Measurements from ENCODE around the gene APOL2.
A peak's percentile ranks its signal among the peaks of the same experiment; 100 is the strongest.
"Not testable (repeated sequence)": the region's sequence is repeated elsewhere in the genome, so short reads cannot be mapped to it uniquely, and the experiment has no call there.

APOL2 gene

GRCh38 chr22:36245805-36246356 lies 6.6 kb upstream of the APOL2 start:
- DNase-seq (ENCODE audit: low read depth, low spot score), result no peak

DNA sequence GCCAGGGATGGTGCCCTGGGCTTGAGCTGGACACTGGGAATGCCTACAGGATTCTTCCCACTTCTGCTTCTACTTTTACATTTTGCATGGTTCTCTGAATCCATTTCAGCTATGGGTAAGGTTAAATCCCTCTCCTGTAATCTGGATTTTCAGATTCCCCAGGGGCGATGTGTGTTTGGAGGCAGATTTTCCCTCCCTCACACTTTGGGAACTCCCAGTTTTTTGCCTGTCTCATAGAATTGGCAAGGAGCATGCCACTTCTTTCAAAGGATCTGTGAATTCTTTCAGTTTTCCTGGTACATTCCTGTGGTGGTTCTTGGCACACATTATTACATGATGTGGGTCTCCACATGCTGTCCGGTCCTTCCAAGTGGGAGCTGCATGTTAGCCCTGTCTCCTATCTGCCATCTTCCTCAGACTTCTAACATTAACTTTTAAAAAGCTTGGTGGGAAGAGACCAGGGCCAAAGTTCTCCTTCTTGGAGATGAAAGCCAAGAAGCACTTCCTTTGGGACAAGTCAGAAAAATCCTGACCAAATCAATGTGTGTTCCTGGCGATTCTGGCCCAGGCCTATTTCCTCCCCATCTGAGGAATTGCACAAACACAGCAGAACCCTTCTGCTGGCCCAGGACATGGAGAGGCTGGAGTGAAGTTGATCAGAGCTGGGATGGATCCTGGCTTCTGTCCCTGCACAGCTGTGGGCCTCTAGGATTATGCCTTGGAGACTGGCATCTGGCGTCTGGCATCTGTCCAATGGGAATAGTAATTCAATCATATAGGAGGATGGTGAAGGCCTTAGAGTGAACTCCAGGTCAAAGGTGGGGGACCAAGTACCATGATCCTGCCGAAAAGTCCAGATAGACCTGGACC lies 5.4 kb upstream of the APOL2 start:
- no peak for DNase-seq (ENCODE audit: low read depth, low spot score)
- H3K27ac ChIP-seq, result no peak overlapping the region

More at GRCh38 chr22:36245805-36246356, 6.6 kb upstream of the APOL2 start:
- no peak overlapping the region for H3K27ac ChIP-seq

- H3K27ac ChIP-seq, result no peak overlapping the region
- DNase-seq (ENCODE audit: low read depth, low spot score), result no peak
These were observed 4.7 kb upstream of the APOL2 start for GRCh38 chr22:36243986-36244385.

DNA sequence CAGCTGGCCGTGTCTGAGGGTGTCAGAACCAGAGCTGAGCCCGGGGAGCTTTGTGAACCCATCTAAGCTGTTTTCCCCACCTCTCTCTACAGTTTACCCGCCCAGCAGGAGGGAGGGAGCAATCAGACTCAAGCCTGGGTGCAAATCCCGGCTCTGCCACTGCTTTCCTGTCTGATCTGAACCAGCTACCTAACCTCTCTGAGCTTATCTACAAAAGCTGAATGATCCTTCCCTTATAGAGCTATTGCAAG lies 252 bp downstream of the APOL2 start:
- no peak for DNase-seq (ENCODE audit: low read depth, low spot score)
- peak overlapping the region; percentile 73 for H3K27ac ChIP-seq

DNA sequence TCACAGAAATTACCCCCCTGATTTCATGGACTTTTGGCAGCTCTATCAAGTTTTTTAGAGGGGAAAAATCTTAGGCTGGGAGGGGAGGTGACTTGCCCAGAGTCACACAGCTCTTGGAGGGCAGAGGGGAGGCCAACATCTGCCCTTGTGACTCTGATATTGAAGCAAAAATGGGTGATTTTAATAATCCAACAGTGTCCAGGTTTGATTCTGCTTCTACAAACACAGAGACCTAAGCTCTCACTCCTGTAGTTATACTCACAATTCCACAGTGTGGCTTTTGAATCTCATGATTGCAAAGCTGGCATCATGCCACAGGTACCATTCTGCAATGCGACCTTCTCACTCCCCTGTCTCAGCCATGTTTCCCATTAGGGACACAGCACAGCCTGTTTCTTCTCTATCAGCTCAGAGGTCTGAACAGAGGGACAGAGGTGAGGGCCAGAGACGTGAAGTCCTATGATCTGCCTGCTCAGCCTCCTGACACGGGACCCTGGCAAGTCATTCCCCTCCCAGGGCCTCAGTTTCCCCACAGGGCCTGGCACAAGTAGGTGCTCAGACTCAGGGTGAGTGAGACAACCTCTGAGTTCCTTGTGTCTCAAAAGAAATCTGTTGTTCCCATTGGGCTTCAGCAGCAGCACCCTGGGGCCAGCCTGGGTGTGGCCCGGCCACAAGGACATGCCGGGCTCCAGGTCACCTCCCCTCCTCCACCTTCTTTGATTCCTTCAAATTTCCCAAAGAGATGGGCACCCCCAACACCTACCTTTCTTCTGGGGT lies 766 bp downstream of the APOL2 start:
- peak overlapping the region; percentile 73 for H3K27ac ChIP-seq
- DNase-seq (ENCODE audit: low read depth, low spot score), result no peak

- H3K27ac ChIP-seq, result peak overlapping the region; percentile 73
- DNase-seq (ENCODE audit: low read depth, low spot score), result no peak
These were observed 1.6 kb downstream of the APOL2 start for GRCh38 chr22:36237462-36238372.

DNA sequence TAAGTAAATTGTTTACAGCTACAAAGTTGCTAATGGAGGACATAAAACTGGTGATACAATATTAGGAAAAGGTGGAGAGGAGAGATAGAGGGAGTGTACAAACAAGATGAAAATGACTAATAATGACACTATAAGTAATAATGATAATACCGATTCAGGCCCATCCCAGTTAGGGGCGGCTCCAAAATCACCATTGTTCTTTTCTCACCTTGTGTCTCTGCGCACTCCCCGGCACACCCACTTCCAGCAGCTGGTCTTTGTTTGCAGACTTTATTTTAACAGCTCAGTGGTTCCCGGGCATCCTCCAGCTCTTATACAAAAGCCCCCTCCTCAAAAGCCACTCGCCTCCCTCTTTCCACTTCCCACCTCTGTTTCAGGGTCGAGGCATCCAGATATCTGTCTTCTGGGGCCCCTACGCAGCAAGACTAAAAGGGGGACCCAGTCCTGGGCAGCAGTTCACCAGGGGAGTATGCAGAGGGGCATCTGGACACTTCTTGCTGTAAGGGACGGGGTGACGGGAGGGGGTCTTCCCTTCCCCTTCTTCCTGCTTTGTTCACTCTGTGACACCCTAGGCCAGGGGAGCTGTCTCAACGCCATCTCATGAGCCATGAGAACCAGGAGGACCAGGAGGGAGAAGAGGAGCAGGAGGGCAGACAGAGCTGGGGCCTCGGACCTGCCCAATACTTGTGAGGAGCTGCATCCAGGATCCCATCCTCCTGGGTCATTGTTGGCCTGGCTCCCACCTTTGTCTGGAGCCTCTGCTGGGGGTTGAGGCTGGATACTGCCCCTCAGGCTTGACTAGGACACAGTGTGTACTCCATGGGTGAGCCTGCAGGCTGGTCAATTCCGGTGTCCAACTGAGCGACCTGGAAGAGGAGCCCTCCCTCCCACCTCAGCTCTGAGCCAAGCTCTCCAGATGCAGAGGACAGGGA lies 2.7 kb downstream of the APOL2 start:
- H3K27ac ChIP-seq, result no peak overlapping the region
- DNase-seq (ENCODE audit: low read depth, low spot score), result no peak

DNA sequence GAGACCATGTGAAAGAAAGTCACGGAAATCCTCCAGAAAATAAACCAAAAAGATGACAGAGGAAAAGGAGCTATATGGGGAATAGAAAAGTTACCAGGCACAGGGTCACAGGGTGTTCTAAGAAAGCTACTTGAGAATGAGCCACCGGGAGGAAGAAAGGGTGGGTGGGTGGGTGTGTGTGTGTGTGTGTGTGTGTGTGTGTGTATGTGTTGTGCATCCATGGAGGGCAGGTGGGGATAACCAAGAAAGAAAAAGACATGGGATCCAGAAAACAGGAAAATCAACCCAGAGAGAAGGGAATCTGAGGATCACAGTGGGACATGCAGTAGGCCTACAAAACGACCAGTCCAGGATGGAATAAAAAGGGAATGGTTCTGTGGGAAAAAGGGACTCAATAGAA lies 3.7 kb downstream of the APOL2 start:
- DNase-seq (ENCODE audit: low read depth, low spot score), result no peak
- no peak overlapping the region for H3K27ac ChIP-seq

- no peak overlapping the region for H3K27ac ChIP-seq
- no peak for DNase-seq (ENCODE audit: low read depth, low spot score)
These were observed 4.4 kb downstream of the APOL2 start for GRCh38 chr22:36234919-36235318.

DNA sequence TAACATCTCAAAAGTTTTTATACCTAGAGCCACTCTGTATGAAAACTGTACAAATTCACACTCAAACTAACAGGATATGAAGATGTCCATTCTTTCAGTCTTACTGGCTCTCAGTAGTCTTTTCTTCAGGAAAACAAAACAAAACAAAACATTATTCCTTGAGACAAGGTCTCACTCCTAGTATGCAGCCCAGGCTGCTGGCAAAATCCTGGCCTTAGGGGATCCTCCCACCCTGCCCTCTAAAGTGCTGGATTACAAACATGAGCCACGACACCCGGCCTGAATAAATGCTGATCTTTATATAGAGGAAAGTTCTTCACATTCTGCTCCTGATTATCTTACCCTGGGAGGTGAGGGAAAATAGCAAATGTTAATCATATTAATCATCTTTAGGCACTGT lies 5.1 kb downstream of the APOL2 start:
- H3K27ac ChIP-seq, result no peak overlapping the region

GRCh38 chr22:36233796-36234195 lies 5.5 kb downstream of the APOL2 start:
- H3K27ac ChIP-seq, result no peak overlapping the region
- DNase-seq (ENCODE audit: low read depth, low spot score), result no peak

More for the DNA sequence above, 5.1 kb downstream of the APOL2 start:
- DNase-seq (ENCODE audit: low read depth, low spot score), result no peak

GRCh38 chr22:36232715-36233401 lies 6.5 kb downstream of the APOL2 start:
- H3K27ac ChIP-seq, result no peak overlapping the region
- DNase-seq (ENCODE audit: low read depth, low spot score), result no peak

- not testable (repeated sequence) for H3K27ac ChIP-seq; DNase-seq (ENCODE audit: low read depth, low spot score)
These were observed 8.3 kb downstream of the APOL2 start for GRCh38 chr22:36231051-36231450.

DNA sequence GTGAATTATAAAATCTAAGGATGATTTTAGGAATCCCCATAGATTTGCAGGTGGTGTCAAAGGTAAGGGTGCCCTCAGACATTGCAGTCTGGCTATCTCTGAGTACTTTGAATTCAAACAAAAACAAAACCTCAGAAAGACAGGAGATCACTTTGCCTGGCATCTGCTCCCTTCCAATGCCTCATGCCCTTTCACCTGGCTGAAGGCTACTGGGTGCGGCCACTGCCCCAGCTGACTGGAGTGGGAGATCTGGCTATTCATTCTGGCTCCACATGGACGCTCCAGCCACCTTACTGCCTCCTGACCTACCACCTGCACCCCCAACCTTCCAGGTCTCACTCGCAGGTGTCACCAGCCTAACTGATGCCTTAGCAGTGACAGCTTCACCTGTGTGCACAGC lies 9.7 kb downstream of the APOL2 start:
- not testable (repeated sequence) for DNase-seq (ENCODE audit: low read depth, low spot score); H3K27ac ChIP-seq

- H3K27ac ChIP-seq, result no peak overlapping the region
- DNase-seq (ENCODE audit: low read depth, low spot score), result no peak
These were observed 10.4 kb downstream of the APOL2 start for GRCh38 chr22:36228944-36229343.

DNA sequence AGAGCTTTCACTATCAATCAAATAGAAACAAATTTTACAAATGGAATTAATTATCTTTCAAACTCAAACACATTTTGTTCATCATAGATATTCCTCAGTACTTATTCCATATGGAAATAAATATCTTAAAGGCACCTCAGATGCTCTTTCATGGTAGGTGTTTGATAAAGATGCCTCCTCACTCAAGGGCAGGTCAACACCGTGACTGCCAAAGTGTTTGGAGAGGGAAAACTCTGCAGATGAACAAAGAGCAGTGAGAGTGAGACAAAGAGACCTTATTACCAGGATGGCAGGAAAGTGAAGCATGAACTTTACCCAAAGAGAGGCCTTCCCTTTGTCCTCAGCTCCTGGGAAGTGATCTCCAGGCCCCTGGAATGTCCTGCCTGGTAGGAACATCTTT lies 11.0 kb downstream of the APOL2 start:
- not testable (repeated sequence) for DNase-seq (ENCODE audit: low read depth, low spot score); H3K27ac ChIP-seq

GRCh38 chr22:36227806-36228205 lies 11.5 kb downstream of the APOL2 start:
- no peak for DNase-seq (ENCODE audit: low read depth, low spot score)
- no peak overlapping the region for H3K27ac ChIP-seq

- no peak overlapping the region for H3K27ac ChIP-seq
- no peak for DNase-seq (ENCODE audit: low read depth, low spot score)
These were observed 11.9 kb downstream of the APOL2 start for GRCh38 chr22:36227396-36227795.

GRCh38 chr22:36226189-36226588 lies 13.1 kb downstream of the APOL2 start:
- no peak overlapping the region for H3K27ac ChIP-seq

More at GRCh38 chr22:36226189-36226588, 13.1 kb downstream of the APOL2 start:
- no peak for DNase-seq (ENCODE audit: low read depth, low spot score)
